HepG2 (cell line): ENCODE results near the gene ZNF316. TPM values are rescaled to one million over a fixed set of nuclear protein-coding genes. Genes with fewer than 3 reads are reported as not detected.

ENCODE experiments used
- ATAC-seq: fragments of 200-7000 bp; cut with Tn5 transposase; 3 replicates; pipeline ENCODE4 v1.9.1; 2020; ENCODE audit warnings: mild to moderate bottlenecking, moderate library complexity
- BruUV-seq: library from RNA; stranded (reverse); fragments of 400-500 nt; replicated peaks from 2 replicates; lab custom pipeline; 2021; lab: Mats Ljungman, UMichigan
- CTCF ChIA-PET: fragments of 300-600 bp; formaldehyde crosslinking; extraction: SDS; loops from one replicate; lab custom pipeline; 2021; ENCODE audit warnings: low total read pairs, inconsistent platforms, low intra/inter-chr PET ratio; lab: Yijun Ruan, JAX
- POLR2A ChIA-PET: fragments of 350-600 bp; sonication (Branson Sonifier 250); formaldehyde crosslinking; loops from one replicate; lab custom pipeline; 2020; ENCODE audit warnings: antibody characterized with exemption, inconsistent platforms; lab: Yijun Ruan, JAX
- DNase-seq: peaks from one replicate; pipeline ENCODE4 v3.0.0-alpha.2; 2015; ENCODE audit warnings: low spot score
- FAIRE-seq: peaks from 3 replicates; lab custom pipeline; 2011; peaks lifted over from hg19 to GRCh38; lab: Jason Lieb, UNC
- H2AFZ ChIP-seq: one replicate; pipeline ENCODE4 v1.6.1; 2011; ENCODE audit warnings: low read length, inconsistent platforms
- H3K27ac ChIP-seq: fragments of 300-600 bp; 3 replicates; pipeline ENCODE4 v1.8.0; 2011; ENCODE audit warnings: mixed run types, mild to moderate bottlenecking, mixed read lengths, low read length, inconsistent platforms; ENCODE audit not compliant: insufficient read depth; ENCODE audit errors: extremely low read length
- H3K27me3 ChIP-seq, 2 experiments: fragments of 200-600 bp in 1 of 2; 2 replicates in 1 of 2; 3 replicates in 1 of 2; pipeline versions ENCODE4 v1.6.0 to v1.8.0; 2011; ENCODE audit warnings: low read length in 2 of 2, mild to moderate bottlenecking in 2 of 2, moderate library complexity in 2 of 2, inconsistent platforms in 1 of 2; ENCODE audit not compliant: insufficient read depth in 2 of 2, control insufficient read depth in 1 of 2
- H3K36me3 ChIP-seq, 2 experiments: fragments of 200-600 bp in 1 of 2; replicated peaks in 1 of 2; 2 replicates in 1 of 2; 3 replicates in 1 of 2; pipeline versions ENCODE4 v1.5.1 to v1.8.0; 2011; ENCODE audit warnings: low read length in 2 of 2, inconsistent platforms in 1 of 2; ENCODE audit not compliant: insufficient read depth in 2 of 2, control insufficient read depth in 1 of 2
- H3K4me1 ChIP-seq: 2 replicates; pipeline ENCODE4 v1.5.1; 2012; ENCODE audit warnings: low read length, inconsistent platforms; ENCODE audit not compliant: insufficient read depth
- H3K4me2 ChIP-seq: 2 replicates; pipeline ENCODE4 v1.6.0; 2011; ENCODE audit warnings: low read depth, low read length, inconsistent platforms
- H3K4me3 ChIP-seq, 3 experiments: fragments of 200-600 bp in 1 of 3; sonication (generic), shearing (Covaris generic) in 1 of 3; replicated peaks in 1 of 3; 2 replicates each; pipeline ENCODE4 v1.5.1; 2011 to 2016; ENCODE audit warnings: low read length in 3 of 3, inconsistent platforms in 2 of 3, low read depth in 2 of 3, mild to moderate bottlenecking in 2 of 3, control low read depth in 1 of 3, mixed read lengths in 1 of 3; ENCODE audit not compliant: insufficient read depth in 1 of 3
- H3K79me2 ChIP-seq: one replicate; pipeline ENCODE4 v1.6.1; 2011; ENCODE audit warnings: low read length, inconsistent platforms; ENCODE audit not compliant: insufficient read depth
- H3K9ac ChIP-seq: 2 replicates; pipeline ENCODE4 v1.6.0; 2011; ENCODE audit warnings: mild to moderate bottlenecking, low read depth, low read length, inconsistent platforms; ENCODE audit not compliant: insufficient read depth
- H3K9me3 ChIP-seq: 2 replicates; pipeline ENCODE4 v1.5.1; 2012; ENCODE audit warnings: mild to moderate bottlenecking, low read length
- H4K20me1 ChIP-seq: 2 replicates; pipeline ENCODE4 v1.6.0; 2011; ENCODE audit warnings: inconsistent platforms, mild to moderate bottlenecking, low read length, moderate library complexity; ENCODE audit not compliant: insufficient read depth
- E2F1 ChIP-seq: sonication (generic); formaldehyde crosslinking; IDR thresholded peaks from 2 replicates; pipeline ENCODE4 v1.5.0; 2020; ENCODE audit warnings: missing genetic modification reagents
- PHB2 ChIP-seq: fragments of 450-650 bp; IDR thresholded peaks from 2 replicates; pipeline ENCODE4 v1.6.1; 2018; ENCODE audit not compliant: partially characterized antibody
- RELA ChIP-seq: sonication (generic); formaldehyde crosslinking; IDR thresholded peaks from 2 replicates; pipeline ENCODE4 v1.4.0; 2020; ENCODE audit warnings: missing genetic modification reagents
- ZBTB1 ChIP-seq: sonication (generic); formaldehyde crosslinking; IDR thresholded peaks from 2 replicates; pipeline ENCODE4 v1.4.0; 2020; ENCODE audit warnings: missing genetic modification reagents, borderline replicate concordance
- ZFP62 ChIP-seq: sonication (generic); formaldehyde crosslinking; IDR thresholded peaks from 2 replicates; pipeline ENCODE4 v1.4.0; 2020; ENCODE audit warnings: missing genetic modification reagents
- ZNF574 ChIP-seq: sonication (generic); formaldehyde crosslinking; IDR thresholded peaks from 2 replicates; pipeline ENCODE4 v1.4.0; 2020; ENCODE audit warnings: missing genetic modification reagents
- ZNF737 ChIP-seq: sonication (generic); formaldehyde crosslinking; IDR thresholded peaks from 2 replicates; pipeline ENCODE4 v1.5.0; 2020; ENCODE audit warnings: missing genetic modification reagents, mild to moderate bottlenecking, borderline replicate concordance
- ZZZ3 ChIP-seq: sonication (generic); formaldehyde crosslinking; IDR thresholded peaks from 2 replicates; pipeline ENCODE4 v1.4.0; 2020; ENCODE audit warnings: missing genetic modification reagents, mild to moderate bottlenecking, borderline replicate concordance
- WGBS: methylation state at CpG from one replicate; pipeline ENCODE4 v1.1.6; 2017; ENCODE audit warnings: low lambda C conversion rate; 5-methylcytosine and 5-hydroxymethylcytosine counted together
- in situ Hi-C: cut with HindIII; loops from 2 replicates; pipeline ENCODE4 v1.10.0; 2017; ENCODE audit warnings: low pct_unique_long_range_greater_than_20kb; ENCODE audit not compliant: extremely low pct_ligation_motif_present
- intact Hi-C: fragments of 100-400 bp; cut with micrococcal nuclease; formaldehyde crosslinking; loops from one replicate; pipeline ENCODE4 v1.10.0; 2022; ENCODE audit not compliant: unreplicated experiment
- polyA plus RNA-seq, 8 experiments: library from polyadenylated mRNA; depleted of rRNA in 3 of 8; stranded (reverse) in 7 of 8; unstranded in 1 of 8; fragments of >200 nt; fragmentation: Illumina TruSeq in 4 of 8; extraction: Trizol in 4 of 8; gene quantifications; 2 replicates each; pipeline versions ENCODE4 v1.2.1 to v1.2.3, GENCODE V29; 2011 to 2016; ENCODE audit warnings: low read depth in 4 of 8, missing spikeins in 1 of 8, mixed read lengths in 1 of 8; ENCODE audit not compliant: insufficient read depth in 1 of 8
- total RNA-seq, 5 experiments: library from RNA; depleted of rRNA; stranded (reverse); fragments of >200 nt; fragmentation: Illumina TruSeq; extraction: Trizol; gene quantifications; 2 replicates each; pipeline ENCODE4 v1.2.3, GENCODE V29; 2016; ENCODE audit warnings: low read depth in 1 of 5

ZNF316 gene
- total and polyA plus RNA-seq, 2 of the 13 experiments (the other 11 are each of a cell fraction or from before 2014, with no cell fraction given) = 4.3 to 9.9 TPM

GRCh38 chr7:6622134-6622710 lies 14.9 kb upstream of the ZNF316 start:
- POLR2A ChIA-PET = no interaction called here
- H3K9ac ChIP-seq = no peak overlapping the region
- H4K20me1 ChIP-seq = no peaks in the 10 kb centered on the region
- no TSS peak for BruUV-seq
- intact Hi-C loops = no loop called here
- H3K27me3 ChIP-seq = no peaks in the 10 kb centered on the region
- H3K4me2 ChIP-seq = no peak overlapping the region
- CTCF ChIA-PET = no interaction called here
- no peak overlapping the region for H2AFZ ChIP-seq
- no peak for FAIRE-seq
- 100% methylated on average over 1 of the region's 67 CpGs for WGBS
- ATAC-seq = no peak
- no peaks in the 10 kb centered on the region for H3K79me2 ChIP-seq
- no peaks in the 10 kb centered on the region for H3K9me3 ChIP-seq
- in situ Hi-C loops = no loop called here
- H3K4me3 ChIP-seq = no peak overlapping the region
- H3K36me3 ChIP-seq = peaks cover 3 to 8% of the 10 kb centered on the region in 2 experiments; a peak in 4 of 5 replicates
- no peaks in the 10 kb centered on the region for H3K4me1 ChIP-seq
- TF ChIP-seq ZZZ3 (CRISPR knock-in tag) (no peak), E2F1 (CRISPR knock-in tag) (no peak), ZBTB1 (no peak), PHB2 (no peak), ZFP62 (CRISPR knock-in tag) (no peak), ZNF737 (CRISPR knock-in tag) (no peak), ZNF574 (CRISPR knock-in tag) (no peak), RELA (CRISPR knock-in tag) (no peak)
- no peak for DNase-seq
- no peak overlapping the region for H3K27ac ChIP-seq
